Esophagus muscularis mucosa (tissue), 4 donors: ENCODE data around the gene GPI. TPM values are rescaled to one million over a fixed set of nuclear protein-coding genes. Genes with fewer than 3 reads are reported as not detected.

Experiments
- total RNA-seq, 4 donors: library from RNA; depleted of rRNA; stranded (reverse); fragments of >200 nt; gene quantifications; one replicate each; pipeline versions ENCODE4 v1.1.0 to v1.2.1, GENCODE V29; 2016

GPI gene
- total RNA-seq, 4 donors from 2014 or later, result 121 to 313 (median 212) TPM

Other genes starting within 250 kb of the GPI start
- gene LSM14A, start 192.7 kb upstream of the GPI start, total RNA-seq, result 100 to 1,000 TPM in 3 of 4 donors, 10 to 100 TPM in 1; 94.4 to 172 (median 130) TPM
- 10 to 100 TPM; 11.2 to 31.0 (median 20.8) TPM for gene GARRE1, start 110.6 kb upstream of the GPI start, total RNA-seq
- 10 to 100 TPM in 3 of 4 donors, 1 to 10 TPM in 1; 8.6 to 14.8 (median 12.5) TPM for gene PDCD2L, start 39.2 kb downstream of the GPI start, total RNA-seq
- 10 to 100 TPM; 68.3 to 95.6 (median 88.6) TPM for gene UBA2, start 63.2 kb downstream of the GPI start, total RNA-seq
- gene WTIP, start 116.6 kb downstream of the GPI start, total RNA-seq, result 10 to 100 TPM; 19.1 to 68.0 (median 43.4) TPM